HepG2 (cell line): ENCODE measurements around the gene F7. TPM values are rescaled to one million over a fixed set of nuclear protein-coding genes. Genes with fewer than 3 reads are reported as not detected.

ENCODE experiments used
- AGO1 ChIP-seq: fragments of 200-400 bp; formaldehyde crosslinking; IDR thresholded peaks from 2 replicates; pipeline ENCODE4 v1.6.1; 2017; ENCODE audit warnings: mild to moderate bottlenecking, low read depth, low read length, moderate library complexity; ENCODE audit not compliant: poor library complexity, severe bottlenecking
- FLYWCH1 ChIP-seq: sonication (generic); formaldehyde crosslinking; IDR thresholded peaks from 2 replicates; pipeline ENCODE4 v1.8.1; 2023; ENCODE audit warnings: mild to moderate bottlenecking, missing genetic modification reagents
- KDM6A ChIP-seq: IDR thresholded peaks from 2 replicates; pipeline ENCODE4 v1.6.1; 2016; ENCODE audit warnings: low read depth
- RARG ChIP-seq: sonication (generic); formaldehyde crosslinking; IDR thresholded peaks from 2 replicates; pipeline ENCODE4 v1.4.0; 2020; ENCODE audit warnings: low read depth, mild to moderate bottlenecking, missing genetic modification reagents
- REL ChIP-seq: sonication (generic); formaldehyde crosslinking; conservative IDR thresholded peaks from 2 replicates; pipeline ENCODE4 v1.8.0; 2022; ENCODE audit warnings: mild to moderate bottlenecking, missing genetic modification reagents, moderate library complexity
- SETDB1 ChIP-seq: sonication (generic); formaldehyde crosslinking; IDR thresholded peaks from 2 replicates; pipeline ENCODE4 v1.5.1; 2020; ENCODE audit warnings: missing genetic modification reagents, mild to moderate bottlenecking, borderline replicate concordance
- YEATS4 ChIP-seq: sonication (generic); formaldehyde crosslinking; IDR thresholded peaks from 2 replicates; pipeline ENCODE4 v1.4.0; 2020; ENCODE audit warnings: missing genetic modification reagents, borderline replicate concordance
- ZC3H13 ChIP-seq: sonication (generic); formaldehyde crosslinking; IDR thresholded peaks from 2 replicates; pipeline ENCODE4 v1.8.1; 2023; ENCODE audit warnings: mild to moderate bottlenecking, missing genetic modification reagents, moderate library complexity
- ZNF251 ChIP-seq: sonication (generic); formaldehyde crosslinking; IDR thresholded peaks from 2 replicates; pipeline ENCODE4 v1.9.0; 2021; ENCODE audit warnings: mild to moderate bottlenecking, missing genetic modification reagents
- ZNF451 ChIP-seq: sonication (generic); formaldehyde crosslinking; IDR thresholded peaks from 2 replicates; pipeline ENCODE4 v1.5.0; 2020; ENCODE audit warnings: mild to moderate bottlenecking, missing genetic modification reagents
- ZNF552 ChIP-seq: sonication (generic); formaldehyde crosslinking; IDR thresholded peaks from 2 replicates; pipeline ENCODE4 v1.9.0; 2022; ENCODE audit warnings: missing genetic modification reagents, mild to moderate bottlenecking, borderline replicate concordance
- ZNF790 ChIP-seq: sonication (generic); formaldehyde crosslinking; IDR thresholded peaks from 2 replicates; pipeline ENCODE4 v1.8.0; 2022; ENCODE audit warnings: missing genetic modification reagents, mild to moderate bottlenecking, borderline replicate concordance
- polyA plus RNA-seq, 8 experiments: library from polyadenylated mRNA; depleted of rRNA in 3 of 8; stranded (reverse) in 7 of 8; unstranded in 1 of 8; fragments of >200 nt; fragmentation: Illumina TruSeq in 4 of 8; extraction: Trizol in 4 of 8; gene quantifications; 2 replicates each; pipeline versions ENCODE4 v1.2.1 to v1.2.3, GENCODE V29; 2011 to 2016; ENCODE audit warnings: low read depth in 4 of 8, missing spikeins in 1 of 8, mixed read lengths in 1 of 8; ENCODE audit not compliant: insufficient read depth in 1 of 8
- total RNA-seq, 5 experiments: library from RNA; depleted of rRNA; stranded (reverse); fragments of >200 nt; fragmentation: Illumina TruSeq; extraction: Trizol; gene quantifications; 2 replicates each; pipeline ENCODE4 v1.2.3, GENCODE V29; 2016; ENCODE audit warnings: low read depth in 1 of 5
- TF ChIP-seq, protein P1 (sequence below): IDR thresholded peaks from 2 replicates; pipeline ENCODE4 v1.6.1; 2016
- TF ChIP-seq, protein P2 (sequence below): sonication (generic); formaldehyde crosslinking; conservative IDR thresholded peaks from 2 replicates; pipeline ENCODE4 v1.4.0; 2020; ENCODE audit warnings: missing genetic modification reagents
- TF ChIP-seq, protein P3 (sequence below): sonication (generic); formaldehyde crosslinking; IDR thresholded peaks from 2 replicates; pipeline ENCODE4 v1.8.0; 2022; ENCODE audit warnings: missing genetic modification reagents, mild to moderate bottlenecking, inconsistent platforms, borderline replicate concordance
- TF ChIP-seq, protein P4 (sequence below): sonication (generic); formaldehyde crosslinking; IDR thresholded peaks from 2 replicates; pipeline ENCODE4 v1.8.1; 2023; ENCODE audit warnings: missing genetic modification reagents, inconsistent platforms, borderline replicate concordance

Gene F7
- total and polyA plus RNA-seq, 2 of the 13 experiments (the other 11 are each of a cell fraction or from before 2014, with no cell fraction given), result 12.6 to 26.5 TPM

DNA sequence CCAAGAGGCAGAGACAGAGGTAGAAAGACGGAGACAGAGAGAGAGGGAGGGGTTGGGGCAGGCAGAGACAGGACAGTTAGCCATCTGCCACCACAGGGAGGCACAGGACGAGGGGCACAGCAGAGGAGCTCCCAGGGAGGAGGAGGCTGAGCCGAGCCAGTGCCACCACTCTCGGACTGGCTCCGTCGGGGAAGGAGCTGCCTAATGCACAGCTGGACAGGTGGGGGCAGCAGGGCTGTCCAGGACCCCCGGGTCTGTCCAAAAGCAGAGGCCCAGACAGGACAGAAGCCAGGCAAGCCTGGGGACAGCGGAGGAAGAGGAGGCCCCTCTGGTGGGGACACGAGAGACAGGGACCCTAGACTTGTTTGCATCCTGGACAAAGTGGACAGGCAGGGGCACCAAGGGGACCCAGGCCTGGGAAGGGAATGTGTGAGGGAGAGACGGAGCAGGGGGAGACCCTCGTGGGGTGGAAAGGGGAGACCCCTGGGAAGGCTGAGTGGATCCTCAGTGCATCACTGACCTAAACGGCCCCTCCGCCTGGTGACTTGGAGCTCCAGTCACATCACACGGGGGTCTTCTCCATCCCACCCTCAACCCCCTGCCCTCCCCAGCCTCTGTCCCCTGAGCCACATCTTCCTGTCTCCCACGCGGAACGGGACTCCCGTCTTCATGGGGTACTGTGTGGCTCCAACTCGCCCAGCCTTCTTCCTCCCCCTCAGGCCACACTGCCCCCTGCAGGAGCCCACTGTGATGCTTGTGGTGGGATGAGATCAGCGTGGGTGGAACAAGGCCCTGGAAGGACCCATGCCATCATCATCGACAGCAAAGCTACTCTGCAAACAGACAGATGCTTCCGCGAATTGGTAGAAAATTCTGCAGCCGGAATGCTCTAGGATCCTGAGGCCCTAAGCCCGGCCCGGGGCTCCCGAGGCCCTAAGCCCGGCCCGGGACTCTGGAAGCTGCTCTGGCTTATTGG, 17.9 kb downstream of the F7 start (continued):
- TF ChIP-seq, protein P1, sequence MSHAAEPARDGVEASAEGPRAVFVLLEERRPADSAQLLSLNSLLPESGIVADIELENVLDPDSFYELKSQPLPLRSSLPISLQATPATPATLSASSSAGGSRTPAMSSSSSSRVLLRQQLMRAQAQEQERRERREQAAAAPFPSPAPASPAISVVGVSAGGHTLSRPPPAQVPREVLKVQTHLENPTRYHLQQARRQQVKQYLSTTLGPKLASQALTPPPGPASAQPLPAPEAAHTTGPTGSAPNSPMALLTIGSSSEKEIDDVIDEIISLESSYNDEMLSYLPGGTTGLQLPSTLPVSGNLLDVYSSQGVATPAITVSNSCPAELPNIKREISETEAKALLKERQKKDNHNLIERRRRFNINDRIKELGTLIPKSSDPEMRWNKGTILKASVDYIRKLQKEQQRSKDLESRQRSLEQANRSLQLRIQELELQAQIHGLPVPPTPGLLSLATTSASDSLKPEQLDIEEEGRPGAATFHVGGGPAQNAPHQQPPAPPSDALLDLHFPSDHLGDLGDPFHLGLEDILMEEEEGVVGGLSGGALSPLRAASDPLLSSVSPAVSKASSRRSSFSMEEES (CRISPR knock-in tag), result no peak
- TF ChIP-seq ZNF251 (no peak), ZNF552 (CRISPR knock-in tag) (no peak), FLYWCH1 (CRISPR knock-in tag) (no peak), AGO1 (no peak), ZC3H13 (CRISPR knock-in tag) (no peak), YEATS4 (CRISPR knock-in tag) (no peak; the same call in 1 of the 2 replicates), RARG (CRISPR knock-in tag) (no peak), ZNF451 (CRISPR knock-in tag) (no peak), ZNF790 (CRISPR knock-in tag) (no peak), REL (CRISPR knock-in tag) (no peak), SETDB1 (CRISPR knock-in tag) (no peak), KDM6A (CRISPR knock-in tag) (no peak)
- TF ChIP-seq, protein P2, sequence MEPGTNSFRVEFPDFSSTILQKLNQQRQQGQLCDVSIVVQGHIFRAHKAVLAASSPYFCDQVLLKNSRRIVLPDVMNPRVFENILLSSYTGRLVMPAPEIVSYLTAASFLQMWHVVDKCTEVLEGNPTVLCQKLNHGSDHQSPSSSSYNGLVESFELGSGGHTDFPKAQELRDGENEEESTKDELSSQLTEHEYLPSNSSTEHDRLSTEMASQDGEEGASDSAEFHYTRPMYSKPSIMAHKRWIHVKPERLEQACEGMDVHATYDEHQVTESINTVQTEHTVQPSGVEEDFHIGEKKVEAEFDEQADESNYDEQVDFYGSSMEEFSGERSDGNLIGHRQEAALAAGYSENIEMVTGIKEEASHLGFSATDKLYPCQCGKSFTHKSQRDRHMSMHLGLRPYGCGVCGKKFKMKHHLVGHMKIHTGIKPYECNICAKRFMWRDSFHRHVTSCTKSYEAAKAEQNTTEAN (CRISPR knock-in tag), result no peak
- TF ChIP-seq, protein P3, sequence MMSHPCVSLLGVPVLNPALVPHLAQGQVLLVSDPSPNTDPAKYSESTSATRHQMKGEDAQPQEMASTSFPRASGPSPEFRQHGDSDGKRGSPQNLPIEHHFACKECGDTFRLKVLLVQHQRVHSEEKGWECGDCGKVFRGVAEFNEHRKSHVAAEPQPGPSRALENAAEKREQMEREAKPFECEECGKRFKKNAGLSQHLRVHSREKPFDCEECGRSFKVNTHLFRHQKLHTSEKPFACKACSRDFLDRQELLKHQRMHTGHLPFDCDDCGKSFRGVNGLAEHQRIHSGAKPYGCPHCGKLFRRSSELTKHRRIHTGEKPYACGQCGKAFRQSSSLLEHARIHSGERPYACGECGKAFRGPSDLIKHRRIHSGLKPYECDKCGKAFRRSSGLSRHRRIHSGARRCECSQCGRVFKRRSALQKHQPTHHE (CRISPR knock-in tag), result no peak
- TF ChIP-seq, protein P4, sequence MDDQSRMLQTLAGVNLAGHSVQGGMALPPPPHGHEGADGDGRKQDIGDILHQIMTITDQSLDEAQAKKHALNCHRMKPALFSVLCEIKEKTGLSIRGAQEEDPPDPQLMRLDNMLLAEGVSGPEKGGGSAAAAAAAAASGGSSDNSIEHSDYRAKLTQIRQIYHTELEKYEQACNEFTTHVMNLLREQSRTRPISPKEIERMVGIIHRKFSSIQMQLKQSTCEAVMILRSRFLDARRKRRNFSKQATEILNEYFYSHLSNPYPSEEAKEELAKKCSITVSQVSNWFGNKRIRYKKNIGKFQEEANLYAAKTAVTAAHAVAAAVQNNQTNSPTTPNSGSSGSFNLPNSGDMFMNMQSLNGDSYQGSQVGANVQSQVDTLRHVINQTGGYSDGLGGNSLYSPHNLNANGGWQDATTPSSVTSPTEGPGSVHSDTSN (CRISPR knock-in tag), result no peak
